Loucy (cell line): ENCODE measurements around the gene GSG1L.

ENCODE experiments used
- H2AFZ ChIP-seq: fragments of 200-600 bp; sonication (generic); 2 replicates; pipeline ENCODE4 v1.6.0; 2016; ENCODE audit warnings: antibody characterized with exemption, mild to moderate bottlenecking, low read length, moderate library complexity
- H3F3A ChIP-seq: fragments of 200-600 bp; 2 replicates; pipeline ENCODE4 v1.6.0; 2016; ENCODE audit warnings: antibody characterized with exemption, low read depth, mild to moderate bottlenecking
- H3K27me3 ChIP-seq: fragments of 200-600 bp; sonication (generic); 2 replicates; pipeline ENCODE4 v1.6.1; 2014; ENCODE audit warnings: low read length, mild to moderate bottlenecking; ENCODE audit not compliant: insufficient read depth, poor library complexity, severe bottlenecking
- H3K36me3 ChIP-seq: fragments of 200-600 bp; sonication (generic); 2 replicates; pipeline ENCODE4 v1.6.1; 2016; ENCODE audit warnings: low read length; ENCODE audit not compliant: insufficient read depth
- H3K4me1 ChIP-seq: fragments of 200-600 bp; sonication (generic); 2 replicates; pipeline ENCODE4 v1.5.1; 2014; ENCODE audit warnings: low read length, mild to moderate bottlenecking; ENCODE audit not compliant: insufficient read depth, poor library complexity, severe bottlenecking
- H3K4me2 ChIP-seq: fragments of 200-600 bp; sonication (generic); 2 replicates; pipeline ENCODE4 v1.6.0; 2014; ENCODE audit warnings: antibody characterized with exemption, low read length, low read depth, mild to moderate bottlenecking; ENCODE audit not compliant: poor library complexity, severe bottlenecking
- H3K4me3 ChIP-seq: fragments of 200-600 bp; sonication (generic); 2 replicates; pipeline ENCODE4 v1.5.1; 2014; ENCODE audit warnings: low read length, mild to moderate bottlenecking, mixed read lengths; ENCODE audit not compliant: poor library complexity, severe bottlenecking
- H3K79me2 ChIP-seq: fragments of 200-600 bp; sonication (generic); 2 replicates; pipeline ENCODE4 v1.6.1; 2014; ENCODE audit warnings: low read length; ENCODE audit not compliant: insufficient read depth
- H3K9ac ChIP-seq: fragments of 200-600 bp; sonication (generic); 2 replicates; pipeline ENCODE4 v1.6.0; 2014; ENCODE audit warnings: mild to moderate bottlenecking, low read depth, low read length, moderate library complexity; ENCODE audit not compliant: poor library complexity, severe bottlenecking
- H3K9me2 ChIP-seq: fragments of 200-600 bp; sonication (generic); replicated peaks from 2 replicates; pipeline ENCODE4 v1.6.1; 2016; ENCODE audit warnings: low read depth, low read length, mixed read lengths
- H3K9me3 ChIP-seq: fragments of 200-600 bp; sonication (generic); 2 replicates; pipeline ENCODE4 v1.6.1; 2014; ENCODE audit warnings: mild to moderate bottlenecking, antibody characterized with exemption, low read length, low read depth; ENCODE audit not compliant: insufficient read depth
- H4K20me1 ChIP-seq: fragments of 200-600 bp; sonication (generic); 2 replicates; pipeline ENCODE4 v1.6.0; 2014; ENCODE audit warnings: antibody characterized with exemption, low read length, mild to moderate bottlenecking; ENCODE audit not compliant: insufficient read depth, poor library complexity, severe bottlenecking
- CTCF ChIP-seq: fragments of 200-600 bp; sonication (generic); conservative IDR thresholded peaks from 2 replicates; pipeline ENCODE4 v1.5.1; 2014; ENCODE audit warnings: mild to moderate bottlenecking, antibody characterized with exemption, low read length
- EZH2phosphoT487 ChIP-seq: fragments of 200-600 bp; IDR thresholded peaks from 2 replicates; pipeline ENCODE4 v1.6.1; 2018; ENCODE audit warnings: antibody characterized with exemption, mild to moderate bottlenecking, moderate library complexity, borderline replicate concordance

Gene GSG1L

GRCh38 chr16:27778171-27778925 is 285.2 kb downstream of the GSG1L start:
- no peaks in the 10 kb centered on the region for H3K27me3 ChIP-seq
- H3K36me3 ChIP-seq: no peaks in the 10 kb centered on the region
- H3K9me2 ChIP-seq: no peaks in the 10 kb centered on the region
- H2AFZ ChIP-seq: no peak overlapping the region
- H3K9me3 ChIP-seq: no peaks in the 10 kb centered on the region
- no peaks in the 10 kb centered on the region for H3K79me2 ChIP-seq
- H3K9ac ChIP-seq: no peak overlapping the region
- TF ChIP-seq CTCF (no peak), EZH2phosphoT487 (no peak)
- no peaks in the 10 kb centered on the region for H4K20me1 ChIP-seq
- no peak overlapping the region for H3K4me3 ChIP-seq
- H3F3A ChIP-seq: no peaks in the 10 kb centered on the region
- no peak overlapping the region for H3K4me2 ChIP-seq
- H3K4me1 ChIP-seq: no peaks in the 10 kb centered on the region

- no peaks in the 10 kb centered on the region for H3K79me2 ChIP-seq
- H3K36me3 ChIP-seq: no peaks in the 10 kb centered on the region
- no peaks in the 10 kb centered on the region for H3F3A ChIP-seq
- H4K20me1 ChIP-seq: no peaks in the 10 kb centered on the region
- no peak overlapping the region for H3K4me3 ChIP-seq
- no peak overlapping the region for H2AFZ ChIP-seq
- H3K27me3 ChIP-seq: no peaks in the 10 kb centered on the region
- no peaks in the 10 kb centered on the region for H3K9me3 ChIP-seq
- TF ChIP-seq CTCF: no peak
- TF ChIP-seq EZH2phosphoT487: no peak
- H3K9ac ChIP-seq: no peak overlapping the region
- H3K4me1 ChIP-seq: no peaks in the 10 kb centered on the region
- no peak overlapping the region for H3K4me2 ChIP-seq
- H3K9me2 ChIP-seq: no peaks in the 10 kb centered on the region
These were observed 286.0 kb downstream of the GSG1L start for GRCh38 chr16:27777527-27777926.

- Histone ChIP-seq H3K9me2 (no peaks in the 10 kb centered on the region), H3K36me3 (no peaks in the 10 kb centered on the region), H3K9me3 (no peaks in the 10 kb centered on the region), H3K27me3 (no peaks in the 10 kb centered on the region), H3K9ac (no peak overlapping the region), H3K79me2 (no peaks in the 10 kb centered on the region), H3K4me2 (no peak overlapping the region), H4K20me1 (no peaks in the 10 kb centered on the region), H2AFZ (no peak overlapping the region), H3K4me1 (no peaks in the 10 kb centered on the region), H3F3A (no peaks in the 10 kb centered on the region), H3K4me3 (no peak overlapping the region)
- no peak for TF ChIP-seq CTCF
- TF ChIP-seq EZH2phosphoT487: no peak
These were observed 286.8 kb downstream of the GSG1L start for GRCh38 chr16:27776556-27777225.
